Measurements from ENCODE around the gene LCNL1. TPM values are rescaled to one million over a fixed set of nuclear protein-coding genes. Genes with fewer than 3 reads are reported as not detected.

Gene LCNL1
- total RNA-seq, 1 donor from 2014 or later = not detected

- Histone ChIP-seq H3K36me3 (ENCODE audit: control insufficient read depth, insufficient read depth, low read length) (no peaks in the 10 kb centered on the region), H3K27me3 (ENCODE audit: control insufficient read depth, insufficient read depth, low read length) (no peaks in the 10 kb centered on the region), H3K4me3 (ENCODE audit: low read depth, low read length) (no peak overlapping the region)
- DNase-seq (ENCODE audit: low read depth) = no peak
- TF ChIP-seq CTCF (IDR thresholded peaks at IDR 0.05; ENCODE audit: insufficient read depth, low read length, poor library complexity, severe bottlenecking) = no peak
Measured at GRCh38 chr9:137006116-137007003, 23.6 kb downstream of the LCNL1 start.

GRCh38 chr9:137007108-137007815 lies 24.5 kb downstream of the LCNL1 start:
- Histone ChIP-seq H3K36me3 (ENCODE audit: control insufficient read depth, insufficient read depth, low read length) (no peaks in the 10 kb centered on the region), H3K4me3 (ENCODE audit: low read depth, low read length) (no peak overlapping the region), H3K27me3 (ENCODE audit: control insufficient read depth, insufficient read depth, low read length) (no peaks in the 10 kb centered on the region)
- no peak for TF ChIP-seq CTCF (IDR thresholded peaks at IDR 0.05; ENCODE audit: insufficient read depth, low read length, poor library complexity, severe bottlenecking)
- no peak for DNase-seq (ENCODE audit: low read depth)

GRCh38 chr9:137007816-137008270 lies 25.1 kb downstream of the LCNL1 start:
- DNase-seq (ENCODE audit: low read depth) = no peak
- H3K4me3 ChIP-seq (ENCODE audit: low read depth, low read length) = no peak overlapping the region
- H3K36me3 ChIP-seq (ENCODE audit: control insufficient read depth, insufficient read depth, low read length) = no peaks in the 10 kb centered on the region
- no peak for TF ChIP-seq CTCF (IDR thresholded peaks at IDR 0.05; ENCODE audit: insufficient read depth, low read length, poor library complexity, severe bottlenecking)
- H3K27me3 ChIP-seq (ENCODE audit: control insufficient read depth, insufficient read depth, low read length) = no peaks in the 10 kb centered on the region

GRCh38 chr9:137008312-137008711 lies 25.5 kb downstream of the LCNL1 start:
- Histone ChIP-seq H3K4me3 (ENCODE audit: low read depth, low read length) (no peak overlapping the region), H3K36me3 (ENCODE audit: control insufficient read depth, insufficient read depth, low read length) (no peaks in the 10 kb centered on the region), H3K27me3 (ENCODE audit: control insufficient read depth, insufficient read depth, low read length) (no peaks in the 10 kb centered on the region)
- no peak for TF ChIP-seq CTCF (IDR thresholded peaks at IDR 0.05; ENCODE audit: insufficient read depth, low read length, poor library complexity, severe bottlenecking)
- no peak for DNase-seq (ENCODE audit: low read depth)

- Histone ChIP-seq H3K36me3 (ENCODE audit: control insufficient read depth, insufficient read depth, low read length) (no peaks in the 10 kb centered on the region), H3K4me3 (ENCODE audit: low read depth, low read length) (no peak overlapping the region), H3K27me3 (ENCODE audit: control insufficient read depth, insufficient read depth, low read length) (no peaks in the 10 kb centered on the region)
- TF ChIP-seq CTCF (IDR thresholded peaks at IDR 0.05; ENCODE audit: insufficient read depth, low read length, poor library complexity, severe bottlenecking) = no peak
- no peak for DNase-seq (ENCODE audit: low read depth)
Measured at GRCh38 chr9:137009217-137009616, 26.4 kb downstream of the LCNL1 start.

Data from kidney epithelial cell (primary cell).